K562 (cell line): ENCODE measurements around the gene CATSPER4. TPM values are rescaled to one million over a fixed set of nuclear protein-coding genes. Genes with fewer than 3 reads are reported as not detected.
A peak's percentile ranks its signal among the peaks of the same experiment; 100 is the strongest.

ENCODE experiments used
- BCOR ChIP-seq: fragments of 450-650 bp; IDR thresholded peaks from 2 replicates; pipeline ENCODE4 v1.6.1; 2016
- CHAMP1 ChIP-seq: fragments of 450-650 bp; IDR thresholded peaks from 2 replicates; pipeline ENCODE4 v1.6.1; 2016; ENCODE audit warnings: mild to moderate bottlenecking
- FOXP1 ChIP-seq: sonication (generic); formaldehyde crosslinking; IDR thresholded peaks from 2 replicates; pipeline ENCODE4 v1.8.0; 2022; ENCODE audit warnings: mild to moderate bottlenecking, missing genetic modification reagents
- GTF2A2 ChIP-seq: IDR thresholded peaks from 2 replicates; pipeline ENCODE4 v1.6.1; 2016; ENCODE audit warnings: mild to moderate bottlenecking, missing genetic modification characterization, missing compliant biosample characterization
- IRF1 ChIP-seq: sonication (generic); formaldehyde crosslinking; IDR thresholded peaks from 2 replicates; pipeline ENCODE4 v1.8.0; 2022; ENCODE audit warnings: missing genetic modification reagents, mild to moderate bottlenecking, borderline replicate concordance
- JUN ChIP-seq, 2 experiments: sonication (generic) in 1 of 2; formaldehyde crosslinking in 1 of 2; IDR thresholded peaks; 2 replicates each; pipeline versions ENCODE4 v1.6.1 to v1.8.0; 2012 to 2022; ENCODE audit warnings: borderline replicate concordance in 2 of 2, mild to moderate bottlenecking in 2 of 2, improper control_type of control experiment in 1 of 2, low read depth in 1 of 2, low read length in 1 of 2, missing genetic modification reagents in 1 of 2
- KLF13 ChIP-seq: fragments of 450-650 bp; IDR thresholded peaks from 2 replicates; pipeline ENCODE4 v1.6.1; 2016; ENCODE audit warnings: missing genetic modification characterization, low read depth, mild to moderate bottlenecking, missing compliant biosample characterization, moderate library complexity, borderline replicate concordance
- KLF6 ChIP-seq: fragments of 250-450 bp; sonication (Bioruptor Pico); IDR thresholded peaks from 2 replicates; pipeline ENCODE4 v1.4.0; 2020; ENCODE audit warnings: mild to moderate bottlenecking, moderate library complexity, borderline replicate concordance
- NFATC3 ChIP-seq: fragments of 450-650 bp; IDR thresholded peaks from 2 replicates; pipeline ENCODE4 v1.6.1; 2017; ENCODE audit warnings: mild to moderate bottlenecking
- NFIC ChIP-seq: fragments of 450-650 bp; IDR thresholded peaks from 2 replicates; pipeline ENCODE4 v1.6.1; 2017; ENCODE audit warnings: mild to moderate bottlenecking, inconsistent platforms
- NR0B1 ChIP-seq: fragments of 450-650 bp; IDR thresholded peaks from one replicate; pipeline ENCODE4 v1.6.1; 2018; ENCODE audit warnings: mild to moderate bottlenecking, moderate library complexity; ENCODE audit not compliant: partially characterized antibody
- PCBP1 ChIP-seq: fragments of 200-400 bp; formaldehyde crosslinking; IDR thresholded peaks from 2 replicates; pipeline ENCODE4 v1.6.1; 2018; ENCODE audit warnings: mild to moderate bottlenecking, low read depth, low read length; ENCODE audit not compliant: poor library complexity, severe bottlenecking
- POLR2B ChIP-seq: fragments of 450-650 bp; IDR thresholded peaks from 2 replicates; pipeline ENCODE4 v1.6.1; 2018; ENCODE audit warnings: low read depth; ENCODE audit not compliant: partially characterized antibody
- RCOR1 ChIP-seq, 2 experiments: IDR thresholded peaks; 2 replicates each; pipeline ENCODE4 v1.6.1; 2012; ENCODE audit warnings: low read depth in 2 of 2, low read length in 2 of 2, borderline replicate concordance in 1 of 2, improper control_type of control experiment in 1 of 2
- RNF2 ChIP-seq: sonication (generic); IDR thresholded peaks from 2 replicates; pipeline ENCODE4 v1.6.1; 2016
- ZNF212 ChIP-seq: fragments of 450-650 bp; formaldehyde crosslinking; IDR thresholded peaks from 2 replicates; pipeline ENCODE4 v1.4.0; 2020; ENCODE audit warnings: mild to moderate bottlenecking
- ZNF436 ChIP-seq: fragments of 250-450, 450-650 bp; sonication (Bioruptor Pico); formaldehyde crosslinking; IDR thresholded peaks from 2 replicates; pipeline ENCODE4 v1.7.0; 2020; ENCODE audit warnings: mild to moderate bottlenecking
- ZNF512 ChIP-seq: IDR thresholded peaks from 2 replicates; pipeline ENCODE4 v1.6.1; 2016; ENCODE audit warnings: missing genetic modification characterization, missing compliant biosample characterization
- polyA plus RNA-seq, 8 experiments: library from polyadenylated mRNA; depleted of rRNA in 4 of 8; stranded (reverse) in 5 of 8; unstranded in 3 of 8; fragments of >200 nt; fragmentation: Nextera tagmentation in 2 of 8; fragmentation: Illumina TruSeq in 1 of 8; extraction: Ambion mirVana in 2 of 8; extraction: Trizol in 1 of 8; gene quantifications; 2 replicates each; pipeline versions ENCODE4 v1.2.1 to v1.2.3, GENCODE V29; 2011 to 2014; ENCODE audit warnings: inconsistent platforms in 1 of 8, missing spikeins in 1 of 8
- total RNA-seq, 7 experiments: library from RNA; depleted of rRNA in 6 of 7; stranded (reverse); fragments of >200 nt in 6 of 7; fragmentation: Illumina TruSeq in 2 of 7; extraction: Trizol in 2 of 7; gene quantifications; 2 replicates each; pipeline versions ENCODE4 v1.2.1 to v1.2.3, GENCODE V29; 2011 to 2021; ENCODE audit warnings: low replicate concordance in 1 of 7

Gene CATSPER4
- total and polyA plus RNA-seq, 9 of the 15 experiments (the other 6 are each of a cell fraction or from before 2014, with no cell fraction given) = 0.04 to 0.13 TPM; not detected in 7

GRCh38 chr1:26161415-26162219, 28.8 kb upstream of the CATSPER4 start (continued):
- TF ChIP-seq BCOR = peak; percentile 34; the same call in 1 of the 2 replicates
- TF ChIP-seq PCBP1 = peak; percentile 75
- peak; percentile 64; the same call in 1 of the 2 replicates for TF ChIP-seq GTF2A2
- peak in 1 of 2 experiments; percentile 3; a peak in 1 of 4 replicates for TF ChIP-seq RCOR1 (IDR thresholded peaks at IDR 0.05; ENCODE audit: borderline replicate concordance in 1 of 2, low read depth in 2 of 2, low read length in 2 of 2)
- peak; percentile 15; the same call in 1 of the 2 replicates for TF ChIP-seq KLF13 (tag)
- peak; percentile 27; the same call in 1 of the 2 replicates for TF ChIP-seq JUN (IDR thresholded peaks at IDR 0.05; ENCODE audit: borderline replicate concordance, low read depth, low read length)
- peak; percentile 72; the same call in 1 of the 2 replicates for TF ChIP-seq JUN (CRISPR knock-in tag; IDR thresholded peaks at IDR 0.05; ENCODE audit: borderline replicate concordance)
- TF ChIP-seq IRF1 (CRISPR knock-in tag) = peak; percentile 64; the same call in 1 of the 2 replicates
- peak; percentile 80 for TF ChIP-seq RNF2
- no peak for TF ChIP-seq ZNF436 (CRISPR knock-in tag)
- TF ChIP-seq FOXP1 (CRISPR knock-in tag) = peak; percentile 91
- peak; percentile 56; the same call in 1 of the 2 replicates for TF ChIP-seq ZNF212 (CRISPR knock-in tag)
- TF ChIP-seq POLR2B = peak; percentile 50
- TF ChIP-seq CHAMP1 = no peak
- peak; percentile 78; the same call in 1 of the 2 replicates for TF ChIP-seq KLF6
- no peak for TF ChIP-seq ZNF512 (tag)
- no peak for TF ChIP-seq NR0B1
- no peak for TF ChIP-seq NFIC
- TF ChIP-seq NFATC3 = no peak
